Smooth muscle cell (in vitro differentiated cells): Measurements from ENCODE around the gene WASHC4. TPM values are rescaled to one million over a fixed set of nuclear protein-coding genes. Genes with fewer than 3 reads are reported as not detected.

Source experiments
- DNase-seq: peaks from one replicate; lab custom pipeline; 2025; ENCODE audit not compliant: unreplicated experiment; lab: John Stamatoyannopoulos, UW
- H2AFZ ChIP-seq: fragments of 200-600 bp; sonication (generic); 2 replicates; pipeline ENCODE4 v1.6.0; 2016; ENCODE audit warnings: antibody characterized with exemption, low read depth, mild to moderate bottlenecking
- H3F3A ChIP-seq: fragments of 200-600 bp; sonication (generic); 2 replicates; pipeline ENCODE4 v1.6.0; 2017; ENCODE audit warnings: antibody characterized with exemption, low read depth
- H3K27ac ChIP-seq: fragments of 200-600 bp; sonication (generic); 2 replicates; pipeline ENCODE4 v1.5.1; 2016; ENCODE audit warnings: low read depth, mild to moderate bottlenecking
- H3K27me3 ChIP-seq: fragments of 200-600 bp; sonication (generic); 2 replicates; pipeline ENCODE4 v1.6.1; 2016; ENCODE audit warnings: low read depth, mild to moderate bottlenecking
- H3K36me3 ChIP-seq: fragments of 200-600 bp; sonication (generic); 2 replicates; pipeline ENCODE4 v1.5.1; 2016; ENCODE audit warnings: low read depth
- H3K4me1 ChIP-seq: fragments of 200-600 bp; sonication (generic); 2 replicates; pipeline ENCODE4 v1.5.1; 2016; ENCODE audit warnings: low read depth
- H3K4me2 ChIP-seq: fragments of 200-600 bp; sonication (generic); 2 replicates; pipeline ENCODE4 v1.6.0; 2016; ENCODE audit warnings: mild to moderate bottlenecking
- H3K4me3 ChIP-seq: fragments of 200-600 bp; sonication (generic); 2 replicates; pipeline ENCODE4 v1.5.1; 2016; ENCODE audit warnings: mild to moderate bottlenecking
- H3K79me2 ChIP-seq: fragments of 200-600 bp; sonication (generic); 2 replicates; pipeline ENCODE4 v1.6.0; 2016; ENCODE audit warnings: low read depth, mild to moderate bottlenecking
- H3K9ac ChIP-seq: fragments of 200-600 bp; sonication (generic); 2 replicates; pipeline ENCODE4 v1.6.0; 2016; ENCODE audit warnings: low read depth
- H3K9me3 ChIP-seq: fragments of 200-600 bp; sonication (generic); replicated peaks from 2 replicates; pipeline ENCODE4 v1.5.1; 2016; ENCODE audit warnings: low read depth
- H4K20me1 ChIP-seq: fragments of 200-600 bp; sonication (generic); 2 replicates; pipeline ENCODE4 v1.6.0; 2016; ENCODE audit warnings: low read depth
- CTCF ChIP-seq: fragments of 200-600 bp; sonication (generic); IDR thresholded peaks from 2 replicates; pipeline ENCODE4 v1.5.1; 2017; ENCODE audit warnings: borderline replicate concordance, mild to moderate bottlenecking, antibody characterized with exemption; ENCODE audit not compliant: insufficient read depth, poor library complexity, severe bottlenecking
- WGBS: methylation state at CpG from one replicate; pipeline ENCODE4 v1.1.7; 2016; ENCODE audit warnings: low lambda C conversion rate; 5-methylcytosine and 5-hydroxymethylcytosine counted together
- polyA plus RNA-seq: library from polyadenylated mRNA; unstranded; fragments of >200 nt; fragmentation: Nextera tagmentation; extraction: Ambion mirVana; gene quantifications from 2 replicates; pipeline ENCODE4 v1.2.1, GENCODE V29; 2016
- total RNA-seq: library from RNA; depleted of rRNA; stranded (reverse); fragments of >200 nt; gene quantifications from 2 replicates; pipeline ENCODE4 v1.2.3, GENCODE V29; 2014

WASHC4 gene
- total and polyA plus RNA-seq, 2 experiments from 2014 or later = 26.9 to 76.1 TPM

- WGBS = 89% methylated on average over 1 of the region's 1 CpG
- no peak for DNase-seq
- TF ChIP-seq CTCF = no peak
These were observed 8.2 kb upstream of the WASHC4 start for GRCh38 chr12:105099356-105099755.

GRCh38 chr12:105100207-105100985, 7.1 kb upstream of the WASHC4 start:
- Histone ChIP-seq H2AFZ (no peak overlapping the region), H4K20me1 (no peaks in the 10 kb centered on the region), H3K4me2 (peak overlapping the region; percentile 5), H3K9ac (no peak overlapping the region), H3K4me3 (no peak overlapping the region), H3K9me3 (no peaks in the 10 kb centered on the region), H3K79me2 (no peaks in the 10 kb centered on the region), H3K27me3 (no peaks in the 10 kb centered on the region), H3F3A (peaks cover 2% of the 10 kb centered on the region), H3K4me1 (no peaks in the 10 kb centered on the region), H3K27ac (peak overlapping the region; percentile 52), H3K36me3 (no peaks in the 10 kb centered on the region)
- 85% methylated on average over 7 of the region's 7 CpGs for WGBS
- no peak for DNase-seq
- TF ChIP-seq CTCF = no peak

More at GRCh38 chr12:105099356-105099755, 8.2 kb upstream of the WASHC4 start:
- Histone ChIP-seq H3K4me2 (no peak overlapping the region), H3K4me3 (no peak overlapping the region), H3K4me1 (no peaks in the 10 kb centered on the region), H3F3A (peaks cover 2% of the 10 kb centered on the region), H3K79me2 (no peaks in the 10 kb centered on the region), H3K9me3 (no peaks in the 10 kb centered on the region), H3K27me3 (no peaks in the 10 kb centered on the region), H2AFZ (peak overlapping the region; percentile 86), H3K9ac (no peak overlapping the region), H3K36me3 (no peaks in the 10 kb centered on the region), H3K27ac (no peak overlapping the region), H4K20me1 (no peaks in the 10 kb centered on the region)

- Histone ChIP-seq H3K9ac (no peak overlapping the region), H3F3A (peaks cover 2% of the 10 kb centered on the region), H3K27ac (peak overlapping the region; percentile 52), H2AFZ (no peak overlapping the region), H3K4me1 (no peaks in the 10 kb centered on the region), H3K9me3 (no peaks in the 10 kb centered on the region), H3K79me2 (no peaks in the 10 kb centered on the region), H4K20me1 (no peaks in the 10 kb centered on the region), H3K27me3 (no peaks in the 10 kb centered on the region), H3K4me2 (peak overlapping the region; percentile 5), H3K36me3 (no peaks in the 10 kb centered on the region), H3K4me3 (no peak overlapping the region)
- no peak for DNase-seq
- peak; percentile 20 for TF ChIP-seq CTCF
These were observed 6.5 kb upstream of the WASHC4 start for GRCh38 chr12:105100998-105101397.

GRCh38 chr12:105102673-105103072, 4.9 kb upstream of the WASHC4 start:
- Histone ChIP-seq H3K79me2 (no peaks in the 10 kb centered on the region), H3K36me3 (no peaks in the 10 kb centered on the region), H3K27ac (peak overlapping the region; percentile 30), H3K4me1 (peaks cover 5% of the 10 kb centered on the region), H3K4me3 (no peak overlapping the region), H3K4me2 (no peak overlapping the region), H3K9me3 (no peaks in the 10 kb centered on the region), H3K9ac (no peak overlapping the region), H3F3A (peaks cover 2% of the 10 kb centered on the region), H3K27me3 (no peaks in the 10 kb centered on the region), H2AFZ (peak overlapping the region; percentile 43), H4K20me1 (no peaks in the 10 kb centered on the region)
- no peak for DNase-seq
- no peak for TF ChIP-seq CTCF
